ENCODE measurements around the gene DOCK3. TPM values are rescaled to one million over a fixed set of nuclear protein-coding genes. Genes with fewer than 3 reads are reported as not detected.

Gene DOCK3
- polyA plus RNA-seq, 1 donor from 2014 or later = 15.6 TPM

GRCh38 chr3:50805321-50805720 lies 130.6 kb downstream of the DOCK3 start:
- Histone ChIP-seq H2AFZ (ENCODE audit: low read depth, low read length) (no peak overlapping the region), H3K9ac (ENCODE audit: low read length) (no peak overlapping the region), H3K4me2 (ENCODE audit: low read length) (no peak overlapping the region), H3K9me2 (ENCODE audit: insufficient read depth, low read length) (no peaks in the 10 kb centered on the region), H4K20me1 (ENCODE audit: insufficient read depth) (no peaks in the 10 kb centered on the region), H3K27ac (ENCODE audit: low read length) (no peak overlapping the region), H3K9me3 (ENCODE audit: low read length) (no peaks in the 10 kb centered on the region), H3K79me2 (replicated peaks; ENCODE audit: insufficient read depth, low read length) (no peaks in the 10 kb centered on the region), H3F3A (ENCODE audit: insufficient read depth, low read length, poor library complexity, severe bottlenecking) (no peaks in the 10 kb centered on the region), H3K27me3 (ENCODE audit: insufficient read depth, low read depth, low read length) (no peaks in the 10 kb centered on the region), H3K4me3 (ENCODE audit: low read length) (no peak overlapping the region), H3K36me3 (ENCODE audit: insufficient read depth, low read length) (no peaks in the 10 kb centered on the region)
- TF ChIP-seq TAF1 (IDR thresholded peaks at IDR 0.05; ENCODE audit: low read depth) (no peak), EP300 (conservative IDR thresholded peaks at IDR 0.05; ENCODE audit: poor library complexity, severe bottlenecking) (no peak), MXI1 (conservative IDR thresholded peaks at IDR 0.05; ENCODE audit: poor library complexity, severe bottlenecking) (no peak), POLR2AphosphoS5 (IDR thresholded peaks at IDR 0.05) (no peak), RAD21 (conservative IDR thresholded peaks at IDR 0.05) (no peak), REST (IDR thresholded peaks at IDR 0.05; ENCODE audit: borderline replicate concordance) (no peak), SMC3 (conservative IDR thresholded peaks at IDR 0.05; ENCODE audit: poor library complexity) (no peak), EZH2 (IDR thresholded peaks at IDR 0.05; ENCODE audit: borderline replicate concordance, insufficient read depth, low read length, poor library complexity, severe bottlenecking) (no peak)
- TF ChIP-seq, protein P1, sequence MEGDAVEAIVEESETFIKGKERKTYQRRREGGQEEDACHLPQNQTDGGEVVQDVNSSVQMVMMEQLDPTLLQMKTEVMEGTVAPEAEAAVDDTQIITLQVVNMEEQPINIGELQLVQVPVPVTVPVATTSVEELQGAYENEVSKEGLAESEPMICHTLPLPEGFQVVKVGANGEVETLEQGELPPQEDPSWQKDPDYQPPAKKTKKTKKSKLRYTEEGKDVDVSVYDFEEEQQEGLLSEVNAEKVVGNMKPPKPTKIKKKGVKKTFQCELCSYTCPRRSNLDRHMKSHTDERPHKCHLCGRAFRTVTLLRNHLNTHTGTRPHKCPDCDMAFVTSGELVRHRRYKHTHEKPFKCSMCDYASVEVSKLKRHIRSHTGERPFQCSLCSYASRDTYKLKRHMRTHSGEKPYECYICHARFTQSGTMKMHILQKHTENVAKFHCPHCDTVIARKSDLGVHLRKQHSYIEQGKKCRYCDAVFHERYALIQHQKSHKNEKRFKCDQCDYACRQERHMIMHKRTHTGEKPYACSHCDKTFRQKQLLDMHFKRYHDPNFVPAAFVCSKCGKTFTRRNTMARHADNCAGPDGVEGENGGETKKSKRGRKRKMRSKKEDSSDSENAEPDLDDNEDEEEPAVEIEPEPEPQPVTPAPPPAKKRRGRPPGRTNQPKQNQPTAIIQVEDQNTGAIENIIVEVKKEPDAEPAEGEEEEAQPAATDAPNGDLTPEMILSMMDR (IDR thresholded peaks at IDR 0.05; ENCODE audit: poor library complexity, severe bottlenecking) = no peak

GRCh38 chr3:50806031-50806430 lies 131.3 kb downstream of the DOCK3 start:
- H3K4me3 ChIP-seq (ENCODE audit: low read length) = no peak overlapping the region
- H3K9ac ChIP-seq (ENCODE audit: low read length) = no peak overlapping the region
- no peak overlapping the region for H3K27ac ChIP-seq (ENCODE audit: low read length)
- no peaks in the 10 kb centered on the region for H4K20me1 ChIP-seq (ENCODE audit: insufficient read depth)
- no peaks in the 10 kb centered on the region for H3K9me2 ChIP-seq (ENCODE audit: insufficient read depth, low read length)
- H3K4me2 ChIP-seq (ENCODE audit: low read length) = no peak overlapping the region
- H3K36me3 ChIP-seq (ENCODE audit: insufficient read depth, low read length) = no peaks in the 10 kb centered on the region
- no peaks in the 10 kb centered on the region for H3K9me3 ChIP-seq (ENCODE audit: low read length)
- no peaks in the 10 kb centered on the region for H3F3A ChIP-seq (ENCODE audit: insufficient read depth, low read length, poor library complexity, severe bottlenecking)
- no peak overlapping the region for H2AFZ ChIP-seq (ENCODE audit: low read depth, low read length)
- no peaks in the 10 kb centered on the region for H3K27me3 ChIP-seq (ENCODE audit: insufficient read depth, low read depth, low read length)
- H3K79me2 ChIP-seq (replicated peaks; ENCODE audit: insufficient read depth, low read length) = no peaks in the 10 kb centered on the region
- no peak for TF ChIP-seq EZH2 (IDR thresholded peaks at IDR 0.05; ENCODE audit: borderline replicate concordance, insufficient read depth, low read length, poor library complexity, severe bottlenecking)

GRCh38 chr3:50806806-50807205 lies 132.1 kb downstream of the DOCK3 start:
- TF ChIP-seq POLR2AphosphoS5 (IDR thresholded peaks at IDR 0.05) = no peak
- TF ChIP-seq RAD21 (conservative IDR thresholded peaks at IDR 0.05) = no peak
- no peak for TF ChIP-seq REST (IDR thresholded peaks at IDR 0.05; ENCODE audit: borderline replicate concordance)
- TF ChIP-seq SMC3 (conservative IDR thresholded peaks at IDR 0.05; ENCODE audit: poor library complexity) = no peak
- TF ChIP-seq MXI1 (conservative IDR thresholded peaks at IDR 0.05; ENCODE audit: poor library complexity, severe bottlenecking) = no peak
- TF ChIP-seq, protein P1 (IDR thresholded peaks at IDR 0.05; ENCODE audit: poor library complexity, severe bottlenecking) = no peak
- no peak for TF ChIP-seq EZH2 (IDR thresholded peaks at IDR 0.05; ENCODE audit: borderline replicate concordance, insufficient read depth, low read length, poor library complexity, severe bottlenecking)
- TF ChIP-seq TAF1 (IDR thresholded peaks at IDR 0.05; ENCODE audit: low read depth) = no peak
- no peak for TF ChIP-seq EP300 (conservative IDR thresholded peaks at IDR 0.05; ENCODE audit: poor library complexity, severe bottlenecking)
- H3K27me3 ChIP-seq (ENCODE audit: insufficient read depth, low read depth, low read length) = no peaks in the 10 kb centered on the region
- H3K36me3 ChIP-seq (ENCODE audit: insufficient read depth, low read length) = no peaks in the 10 kb centered on the region
- no peak overlapping the region for H3K4me2 ChIP-seq (ENCODE audit: low read length)
- H3K79me2 ChIP-seq (replicated peaks; ENCODE audit: insufficient read depth, low read length) = no peaks in the 10 kb centered on the region
- H4K20me1 ChIP-seq (ENCODE audit: insufficient read depth) = no peaks in the 10 kb centered on the region
- H3K4me3 ChIP-seq (ENCODE audit: low read length) = no peak overlapping the region
- no peak overlapping the region for H2AFZ ChIP-seq (ENCODE audit: low read depth, low read length)
- no peak overlapping the region for H3K27ac ChIP-seq (ENCODE audit: low read length)
- no peaks in the 10 kb centered on the region for H3F3A ChIP-seq (ENCODE audit: insufficient read depth, low read length, poor library complexity, severe bottlenecking)
- H3K9ac ChIP-seq (ENCODE audit: low read length) = no peak overlapping the region
- H3K9me3 ChIP-seq (ENCODE audit: low read length) = no peaks in the 10 kb centered on the region
- H3K9me2 ChIP-seq (ENCODE audit: insufficient read depth, low read length) = no peaks in the 10 kb centered on the region

Data from neural cell (in vitro differentiated cells).